ENCODE results near the gene LMF1.

DNA sequence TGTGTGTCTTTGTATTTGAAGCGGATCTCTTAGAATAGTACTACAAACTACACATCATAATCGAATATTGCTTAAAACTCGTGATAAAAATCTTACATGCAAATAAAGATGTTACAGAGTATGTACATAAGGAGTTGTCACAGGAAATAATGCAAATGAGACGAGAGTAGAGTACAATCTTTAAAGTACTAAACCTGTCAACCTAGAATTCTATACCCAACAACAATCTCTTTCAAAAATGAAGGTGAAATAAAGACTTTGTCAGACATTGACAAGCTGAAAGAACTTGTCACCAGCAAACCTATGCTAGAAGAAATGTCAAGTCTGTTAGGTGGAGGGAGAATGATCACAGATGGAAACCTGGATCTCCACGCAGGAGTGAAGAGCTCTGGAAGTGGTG is 86.6 kb downstream of the LMF1 start:
- TF ChIP-seq SUZ12 (IDR thresholded peaks at IDR 0.05; ENCODE audit: extremely low read depth, insufficient read depth, insufficient read length) (no peak), YY1 (IDR thresholded peaks at IDR 0.05; ENCODE audit: insufficient read depth, insufficient read length) (no peak)
